GM20000 (cell line): ENCODE measurements around the gene LPGAT1.

Experiments used
- DNase-seq: peaks from one replicate; pipeline ENCODE4 v3.0.0; 2012; ENCODE audit warnings: low spot score
- TF ChIP-seq, protein P1 (sequence below): IDR thresholded peaks from 2 replicates; pipeline ENCODE4 v1.5.1; 2012; ENCODE audit warnings: mild to moderate bottlenecking, control low read depth; ENCODE audit errors: extremely low read depth, missing control alignments

The LPGAT1 gene

DNA sequence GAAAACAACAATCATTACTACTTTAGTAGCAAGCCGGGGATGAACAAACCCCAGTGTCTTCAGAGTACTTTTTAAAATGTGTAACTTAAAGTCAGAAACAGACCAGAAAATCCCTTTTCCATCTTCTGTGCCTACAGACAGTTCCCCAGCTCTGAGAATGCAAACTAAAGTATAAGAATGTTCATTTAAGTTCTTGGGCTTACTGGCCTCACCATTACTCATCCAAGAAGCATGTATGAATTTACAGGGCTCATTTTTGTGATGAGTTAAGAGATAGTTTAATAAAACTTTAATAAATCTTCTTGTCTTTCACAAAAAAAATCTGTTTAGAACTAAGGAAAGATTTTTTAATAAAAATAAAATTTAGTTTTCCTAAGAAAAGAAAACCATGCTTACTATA is 4.6 kb downstream of the LPGAT1 start:
- DNase-seq, result no peak
- TF ChIP-seq, protein P1, sequence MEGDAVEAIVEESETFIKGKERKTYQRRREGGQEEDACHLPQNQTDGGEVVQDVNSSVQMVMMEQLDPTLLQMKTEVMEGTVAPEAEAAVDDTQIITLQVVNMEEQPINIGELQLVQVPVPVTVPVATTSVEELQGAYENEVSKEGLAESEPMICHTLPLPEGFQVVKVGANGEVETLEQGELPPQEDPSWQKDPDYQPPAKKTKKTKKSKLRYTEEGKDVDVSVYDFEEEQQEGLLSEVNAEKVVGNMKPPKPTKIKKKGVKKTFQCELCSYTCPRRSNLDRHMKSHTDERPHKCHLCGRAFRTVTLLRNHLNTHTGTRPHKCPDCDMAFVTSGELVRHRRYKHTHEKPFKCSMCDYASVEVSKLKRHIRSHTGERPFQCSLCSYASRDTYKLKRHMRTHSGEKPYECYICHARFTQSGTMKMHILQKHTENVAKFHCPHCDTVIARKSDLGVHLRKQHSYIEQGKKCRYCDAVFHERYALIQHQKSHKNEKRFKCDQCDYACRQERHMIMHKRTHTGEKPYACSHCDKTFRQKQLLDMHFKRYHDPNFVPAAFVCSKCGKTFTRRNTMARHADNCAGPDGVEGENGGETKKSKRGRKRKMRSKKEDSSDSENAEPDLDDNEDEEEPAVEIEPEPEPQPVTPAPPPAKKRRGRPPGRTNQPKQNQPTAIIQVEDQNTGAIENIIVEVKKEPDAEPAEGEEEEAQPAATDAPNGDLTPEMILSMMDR, result no peak

DNA sequence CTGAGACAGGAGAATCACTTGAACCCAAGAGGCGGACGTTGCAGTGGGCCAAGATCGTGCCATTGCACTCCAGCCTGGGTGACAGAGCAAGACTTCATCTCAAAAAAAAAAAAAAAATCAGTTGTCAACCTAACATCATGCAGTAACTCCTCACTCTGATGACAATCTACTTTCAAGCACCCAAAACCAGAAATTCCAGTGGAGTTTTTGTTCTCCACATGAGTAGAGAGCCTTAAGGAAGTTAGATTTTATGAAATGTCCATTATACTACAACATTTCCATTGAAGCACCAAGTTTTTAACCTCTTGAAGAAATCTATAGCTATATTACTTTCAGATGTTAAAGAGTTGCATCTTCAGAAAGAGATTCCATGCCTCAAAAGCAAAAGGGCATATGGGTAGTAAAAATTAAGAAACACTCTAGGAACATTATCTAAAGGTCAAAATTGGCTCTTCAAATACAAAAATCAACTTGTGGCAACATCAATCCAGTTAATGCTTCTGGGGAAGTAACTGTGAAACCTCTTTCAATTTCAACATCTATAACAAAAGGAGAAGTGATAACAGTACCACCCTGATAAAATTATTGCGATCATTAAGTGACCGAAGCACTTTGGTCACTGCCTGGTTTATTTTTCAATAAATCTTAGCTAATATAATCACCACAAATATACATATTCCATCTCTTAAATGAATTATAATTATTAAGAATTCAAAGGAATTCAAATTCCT is 7.7 kb downstream of the LPGAT1 start:
- no peak for DNase-seq
- TF ChIP-seq, protein P1, result no peak

DNA sequence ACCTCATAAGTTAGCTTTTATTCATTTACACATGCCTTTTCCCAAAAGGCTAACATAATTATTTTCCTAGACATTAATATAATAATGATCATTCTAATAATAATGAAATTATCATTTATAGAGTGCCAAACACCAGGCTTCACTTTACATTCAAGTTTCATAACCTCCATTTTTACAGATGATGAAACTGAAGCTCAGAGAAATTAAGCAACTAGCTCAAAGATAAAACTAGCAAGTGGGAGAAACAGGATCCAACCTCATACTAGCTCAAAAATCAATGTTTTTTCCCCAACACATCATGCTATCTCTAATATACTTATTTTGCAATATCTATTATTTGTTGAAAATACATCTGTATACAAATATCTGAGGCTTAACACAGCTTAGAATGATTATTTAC is 14.0 kb downstream of the LPGAT1 start:
- TF ChIP-seq, protein P1, result no peak
- no peak for DNase-seq

DNA sequence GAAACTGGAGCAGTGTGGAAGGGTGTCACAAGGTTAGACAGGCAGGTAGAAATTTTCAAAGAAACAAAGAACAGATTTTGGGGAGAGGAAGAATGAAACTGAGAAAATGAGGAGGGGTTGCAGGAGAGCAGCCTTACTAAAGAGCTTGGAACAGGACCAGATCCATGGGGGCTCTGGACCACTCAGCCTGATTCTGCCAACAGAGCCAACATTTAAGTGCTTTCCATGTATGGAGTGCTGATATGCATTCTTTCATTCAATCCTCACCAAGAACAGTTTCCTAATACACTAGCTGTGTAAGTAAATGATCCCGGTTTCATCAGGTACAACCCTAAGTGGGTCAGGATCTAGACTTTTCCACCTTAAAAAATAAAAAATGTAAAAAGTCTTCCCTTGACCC is 16.2 kb downstream of the LPGAT1 start:
- DNase-seq, result no peak
- TF ChIP-seq, protein P1, result no peak

DNA sequence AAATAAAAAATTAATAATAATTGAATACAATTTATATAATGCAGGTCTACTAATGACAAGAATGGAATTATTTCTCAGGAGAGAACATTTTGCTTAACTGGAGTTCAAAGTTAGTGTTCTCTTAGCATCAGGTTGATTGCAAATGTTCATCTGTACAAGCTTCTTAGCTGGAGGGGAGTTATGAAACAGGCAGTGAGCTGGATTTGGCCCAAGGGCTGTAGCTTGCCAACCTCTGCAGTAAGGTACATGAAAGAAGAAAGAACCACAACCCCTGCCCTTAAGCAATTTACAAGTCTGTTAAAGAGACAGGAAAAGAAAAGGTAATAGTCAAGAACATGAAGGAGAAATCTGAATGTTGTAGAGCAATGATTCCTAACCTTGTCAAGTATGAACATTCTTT is 17.0 kb downstream of the LPGAT1 start:
- TF ChIP-seq, protein P1, result no peak

DNA sequence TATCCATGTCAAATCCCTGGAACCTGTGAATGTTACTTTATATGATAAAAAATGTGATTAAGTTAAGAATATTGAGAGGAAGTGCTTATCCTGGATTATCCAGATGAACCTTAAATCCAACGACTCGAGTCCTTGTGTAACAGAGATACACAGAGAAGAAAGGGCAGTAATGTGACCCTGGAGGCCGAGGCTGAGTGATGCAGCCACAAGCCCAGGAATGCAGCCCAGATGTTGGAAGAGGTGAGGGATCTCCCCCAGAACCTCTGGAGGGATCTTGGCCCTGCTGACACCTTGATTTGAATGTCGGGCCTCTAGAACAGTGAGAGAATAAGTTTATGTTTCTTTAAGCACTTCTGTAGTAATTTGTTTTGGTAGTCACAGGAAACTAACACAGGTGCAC is 18.0 kb downstream of the LPGAT1 start:
- DNase-seq, result no peak
- TF ChIP-seq, protein P1, result no peak

More for the DNA sequence above, 17.0 kb downstream of the LPGAT1 start:
- DNase-seq, result no peak

DNA sequence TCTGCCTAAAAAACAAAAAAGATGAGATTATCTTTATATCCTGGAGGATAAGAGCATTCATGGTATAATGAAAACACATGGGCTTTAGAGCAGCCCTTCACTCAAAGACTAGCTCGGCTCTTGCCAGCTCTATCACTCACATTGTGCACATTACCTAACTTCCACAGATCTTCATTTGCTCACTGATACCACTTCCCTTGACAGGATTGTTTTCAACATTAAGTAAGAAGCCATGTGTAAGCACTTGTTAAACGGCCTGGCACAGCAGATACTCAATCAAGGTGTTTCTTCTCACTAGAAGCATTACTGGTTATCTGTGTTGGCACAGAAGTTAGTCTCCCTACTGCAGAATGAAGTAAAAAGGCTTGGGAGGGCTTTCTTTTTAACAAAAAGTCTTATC is 18.7 kb downstream of the LPGAT1 start:
- no peak for DNase-seq
- TF ChIP-seq, protein P1, result no peak
